ENCODE results near the gene RAB39B.
A peak's percentile ranks its signal among the peaks of the same experiment; 100 is the strongest.

Gene RAB39B

GRCh38 chrX:155216940-155217440, 47.3 kb downstream of the RAB39B start:
- H3F3A ChIP-seq (ENCODE audit: low read depth) = no peaks in the 10 kb centered on the region
- H3K36me3 ChIP-seq (ENCODE audit: insufficient read depth, low read length) = no peaks in the 10 kb centered on the region
- TF ChIP-seq EZH2phosphoT487 (IDR thresholded peaks at IDR 0.05; ENCODE audit: borderline replicate concordance) (no peak), CTCF (conservative IDR thresholded peaks at IDR 0.05; ENCODE audit: low read length) (no peak)
- H3K4me2 ChIP-seq (ENCODE audit: low read depth, low read length, poor library complexity, severe bottlenecking) = peak overlapping the region; percentile 97
- no peaks in the 10 kb centered on the region for H3K9me2 ChIP-seq (replicated peaks; ENCODE audit: low read depth, low read length)
- H4K20me1 ChIP-seq (ENCODE audit: insufficient read depth, low read length, poor library complexity, severe bottlenecking) = peaks cover 37% of the 10 kb centered on the region
- H3K9ac ChIP-seq (ENCODE audit: low read depth, low read length, poor library complexity, severe bottlenecking) = peak overlapping the region; percentile 96
- peak overlapping the region; percentile 99; the same call in 1 of the 2 replicates for H2AFZ ChIP-seq (ENCODE audit: low read length)
- H3K9me3 ChIP-seq (ENCODE audit: insufficient read depth, low read depth, low read length) = no peaks in the 10 kb centered on the region
- peaks cover 30% of the 10 kb centered on the region for H3K4me1 ChIP-seq (ENCODE audit: insufficient read depth, low read length, poor library complexity, severe bottlenecking)
- H3K27me3 ChIP-seq (ENCODE audit: insufficient read depth, low read length, poor library complexity, severe bottlenecking) = no peaks in the 10 kb centered on the region
- H3K79me2 ChIP-seq (ENCODE audit: insufficient read depth, low read length) = peaks cover 53% of the 10 kb centered on the region
- peak overlapping the region; percentile 98 for H3K4me3 ChIP-seq (ENCODE audit: low read length, poor library complexity, severe bottlenecking)

- Histone ChIP-seq H3K9me3 (ENCODE audit: insufficient read depth, low read depth, low read length) (no peaks in the 10 kb centered on the region), H3F3A (ENCODE audit: low read depth) (no peaks in the 10 kb centered on the region)
Observed at GRCh38 chrX:155216179-155216939, 47.9 kb downstream of the RAB39B start, which contains the start of gene VBP1. VBP1 (plus strand) TSS chrX:155216460; CDS start chrX:155216483, 23 bp downstream.

GRCh38 chrX:155215443-155216178, 48.7 kb downstream of the RAB39B start:
- peaks cover 37% of the 10 kb centered on the region for H4K20me1 ChIP-seq (ENCODE audit: insufficient read depth, low read length, poor library complexity, severe bottlenecking)

More at GRCh38 chrX:155216179-155216939, 47.9 kb downstream of the RAB39B start, which contains the start of gene VBP1:
- Histone ChIP-seq H3K4me3 (ENCODE audit: low read length, poor library complexity, severe bottlenecking) (peak within 1 kb of the TSS; percentile 98), H2AFZ (ENCODE audit: low read length) (peak within 1 kb of the TSS; percentile 99), H3K4me1 (ENCODE audit: insufficient read depth, low read length, poor library complexity, severe bottlenecking) (peaks cover 26% of the 10 kb centered on the region), H3K9me2 (replicated peaks; ENCODE audit: low read depth, low read length) (no peaks in the 10 kb centered on the region), H3K4me2 (ENCODE audit: low read depth, low read length, poor library complexity, severe bottlenecking) (peak within 1 kb of the TSS; percentile 97), H3K27me3 (ENCODE audit: insufficient read depth, low read length, poor library complexity, severe bottlenecking) (no peaks in the 10 kb centered on the region), H4K20me1 (ENCODE audit: insufficient read depth, low read length, poor library complexity, severe bottlenecking) (peaks cover 37% of the 10 kb centered on the region), H3K9ac (ENCODE audit: low read depth, low read length, poor library complexity, severe bottlenecking) (peak within 1 kb of the TSS; percentile 96), H3K36me3 (ENCODE audit: insufficient read depth, low read length) (no peaks in the 10 kb centered on the region), H3K79me2 (ENCODE audit: insufficient read depth, low read length) (peaks cover 47% of the 10 kb centered on the region)
- no peak for TF ChIP-seq EZH2phosphoT487 (IDR thresholded peaks at IDR 0.05; ENCODE audit: borderline replicate concordance)
- TF ChIP-seq CTCF (conservative IDR thresholded peaks at IDR 0.05; ENCODE audit: low read length) = peak; percentile 47

More at GRCh38 chrX:155215443-155216178, 48.7 kb downstream of the RAB39B start:
- TF ChIP-seq EZH2phosphoT487 (IDR thresholded peaks at IDR 0.05; ENCODE audit: borderline replicate concordance) (no peak), CTCF (conservative IDR thresholded peaks at IDR 0.05; ENCODE audit: low read length) (no peak)
- Histone ChIP-seq H3K4me1 (ENCODE audit: insufficient read depth, low read length, poor library complexity, severe bottlenecking) (peaks cover 25% of the 10 kb centered on the region), H3K9ac (ENCODE audit: low read depth, low read length, poor library complexity, severe bottlenecking) (peak overlapping the region; percentile 96), H2AFZ (ENCODE audit: low read length) (peak overlapping the region; percentile 94), H3K4me2 (ENCODE audit: low read depth, low read length, poor library complexity, severe bottlenecking) (peak overlapping the region; percentile 95), H3K4me3 (ENCODE audit: low read length, poor library complexity, severe bottlenecking) (peak overlapping the region; percentile 98), H3K27me3 (ENCODE audit: insufficient read depth, low read length, poor library complexity, severe bottlenecking) (no peaks in the 10 kb centered on the region), H3F3A (ENCODE audit: low read depth) (no peaks in the 10 kb centered on the region), H3K79me2 (ENCODE audit: insufficient read depth, low read length) (peaks cover 39% of the 10 kb centered on the region), H3K9me2 (replicated peaks; ENCODE audit: low read depth, low read length) (no peaks in the 10 kb centered on the region), H3K9me3 (ENCODE audit: insufficient read depth, low read depth, low read length) (no peaks in the 10 kb centered on the region), H3K36me3 (ENCODE audit: insufficient read depth, low read length) (no peaks in the 10 kb centered on the region)
